SK-N-SH treated with all-trans-retinoic acid at 6 μM for 48 hours (cell line): ENCODE results near the gene CREBBP.

Source experiments
- ARNTL ChIP-seq: fragments of 450-650 bp; formaldehyde crosslinking; IDR thresholded peaks from 2 replicates; pipeline ENCODE4 v1.5.0; 2020; ENCODE audit warnings: low read depth, mild to moderate bottlenecking, moderate library complexity, borderline replicate concordance
- CREB5 ChIP-seq: fragments of 250-450 bp; sonication (Bioruptor Pico); IDR thresholded peaks from 2 replicates; pipeline ENCODE4 v1.5.1; 2020; ENCODE audit warnings: low read depth, mild to moderate bottlenecking, moderate library complexity
- CSRNP3 ChIP-seq: fragments of 250-450 bp; sonication (Bioruptor Pico); IDR thresholded peaks from 2 replicates; pipeline ENCODE4 v1.5.1; 2021; ENCODE audit warnings: mild to moderate bottlenecking, moderate library complexity
- ISL1 ChIP-seq: fragments of 250-450 bp; sonication (Bioruptor Pico); IDR thresholded peaks from 2 replicates; pipeline ENCODE4 v2.1.2; 2022; ENCODE audit warnings: mild to moderate bottlenecking, moderate library complexity
- PATZ1 ChIP-seq: fragments of 250-450 bp; sonication (Bioruptor Pico); IDR thresholded peaks from 2 replicates; pipeline ENCODE4 v1.8.0; 2020; ENCODE audit warnings: mild to moderate bottlenecking, moderate library complexity, borderline replicate concordance
- POU6F1 ChIP-seq: fragments of 250-450 bp; sonication (Bioruptor Pico); IDR thresholded peaks from 2 replicates; pipeline ENCODE4 v1.8.0; 2021; ENCODE audit warnings: low read depth, mild to moderate bottlenecking, moderate library complexity, borderline replicate concordance
- PPARA ChIP-seq: fragments of 250-450 bp; sonication (Bioruptor Pico); IDR thresholded peaks from 2 replicates; pipeline ENCODE4 v1.5.0; 2020; ENCODE audit warnings: mild to moderate bottlenecking, borderline replicate concordance
- ZFP30 ChIP-seq: fragments of 450-650 bp; formaldehyde crosslinking; IDR thresholded peaks from 2 replicates; pipeline ENCODE4 v1.5.0; 2022; ENCODE audit warnings: mild to moderate bottlenecking, moderate library complexity

- TF ChIP-seq ARNTL (CRISPR knock-in tag) = no peak
- TF ChIP-seq CREB5 (CRISPR knock-in tag) = no peak
- TF ChIP-seq PATZ1 (CRISPR knock-in tag) = no peak
- TF ChIP-seq ZFP30 (CRISPR knock-in tag) = no peak
- TF ChIP-seq PPARA (CRISPR knock-in tag) = no peak
- TF ChIP-seq POU6F1 (CRISPR knock-in tag) = no peak
- TF ChIP-seq ISL1 (CRISPR knock-in tag) = no peak
- TF ChIP-seq CSRNP3 (CRISPR knock-in tag) = no peak
These were observed 81.2 kb downstream of the CREBBP start for GRCh38 chr16:3799354-3799753.
